K562 (cell line): ENCODE measurements around the gene NIN. TPM values are rescaled to one million over a fixed set of nuclear protein-coding genes. Genes with fewer than 3 reads are reported as not detected.

Experiments used
- ATAC-seq: fragments of 200-7000 bp; cut with Tn5 transposase; 3 replicates; pipeline ENCODE4 v1.9.1; 2020; ENCODE audit warnings: moderate library complexity
- BruUV-seq: library from RNA; stranded (reverse); fragments of 400-500 nt; replicated peaks from 2 replicates; lab custom pipeline; 2021; lab: Mats Ljungman, UMichigan
- CTCF ChIA-PET: fragments of 300-600 bp; formaldehyde crosslinking; extraction: SDS; loops from one replicate; lab custom pipeline; 2021; ENCODE audit warnings: low intra/inter-chr PET ratio; lab: Yijun Ruan, JAX
- POLR2A ChIA-PET: fragments of 300-600, 350-650 bp; sonication (Branson Sonifier 250); formaldehyde crosslinking; extraction: SDS; loops from one replicate; lab custom pipeline; 2021; ENCODE audit warnings: antibody characterized with exemption, inconsistent platforms; lab: Yijun Ruan, JAX
- DNase-seq, 4 experiments: peaks; one replicate each; pipeline versions ENCODE4 v3.0.0 to v3.0.0-alpha.2; 2011 to 2018; ENCODE audit warnings: low spot score in 3 of 4, mixed read lengths in 3 of 4; ENCODE audit errors: extremely low read depth in 1 of 4
- FAIRE-seq: peaks from 2 replicates; lab custom pipeline; 2011; peaks lifted over from hg19 to GRCh38; lab: Jason Lieb, UNC
- H2AFZ ChIP-seq: 2 replicates; pipeline ENCODE4 v1.6.0; 2011; ENCODE audit warnings: low read depth, low read length, control low read depth, inconsistent platforms
- H3K27ac ChIP-seq: fragments of 200-600 bp; 3 replicates; pipeline ENCODE4 v1.8.0; 2011; ENCODE audit warnings: low read depth, mild to moderate bottlenecking, control low read depth, inconsistent platforms, low read length, moderate library complexity, mixed read lengths; ENCODE audit errors: extremely low read depth
- H3K27me3 ChIP-seq, 2 experiments: fragments of 300-600 bp in 1 of 2; 2 replicates in 1 of 2; 3 replicates in 1 of 2; pipeline versions ENCODE4 v1.6.0 to v1.8.0; 2011; ENCODE audit warnings: inconsistent platforms in 2 of 2, low read length in 2 of 2, mild to moderate bottlenecking in 1 of 2, mixed read lengths in 1 of 2, moderate library complexity in 1 of 2; ENCODE audit not compliant: control insufficient read depth in 2 of 2, insufficient read depth in 2 of 2
- H3K36me3 ChIP-seq: fragments of 300-600 bp; 3 replicates; pipeline ENCODE4 v1.8.0; 2011; ENCODE audit warnings: mild to moderate bottlenecking, low read length, inconsistent platforms; ENCODE audit not compliant: control insufficient read depth, insufficient read depth
- H3K4me1 ChIP-seq, 2 experiments: fragments of 200-600 bp in 1 of 2; replicated peaks in 1 of 2; 2 replicates in 1 of 2; 3 replicates in 1 of 2; pipeline versions ENCODE4 v1.5.1 to v1.8.0; 2011; ENCODE audit warnings: inconsistent platforms in 2 of 2, low read length in 2 of 2, mild to moderate bottlenecking in 1 of 2, mixed read lengths in 1 of 2, moderate library complexity in 1 of 2; ENCODE audit not compliant: control insufficient read depth in 2 of 2, insufficient read depth in 2 of 2
- H3K4me2 ChIP-seq: 2 replicates; pipeline ENCODE4 v1.6.1; 2011; ENCODE audit warnings: low read length, control low read depth, inconsistent platforms, mixed read lengths; ENCODE audit not compliant: insufficient read depth
- H3K4me3 ChIP-seq: fragments of 200-600 bp; sonication (generic), shearing (Covaris generic); 2 replicates; pipeline ENCODE4 v1.5.1; 2016; ENCODE audit warnings: control low read depth, inconsistent platforms
- H3K79me2 ChIP-seq: fragments of 200-600 bp; 3 replicates; pipeline ENCODE4 v1.8.0; 2011; ENCODE audit warnings: low read length, inconsistent platforms; ENCODE audit not compliant: control insufficient read depth, insufficient read depth
- H3K9ac ChIP-seq, 2 experiments: 2 replicates each; pipeline versions ENCODE4 v1.6.0 to v1.6.1; 2011; ENCODE audit warnings: low read depth in 2 of 2, low read length in 2 of 2, control low read depth in 1 of 2, inconsistent platforms in 1 of 2, mild to moderate bottlenecking in 1 of 2, mixed read lengths in 1 of 2; ENCODE audit not compliant: insufficient read depth in 1 of 2
- H3K9me1 ChIP-seq: one replicate; pipeline ENCODE4 v1.6.0; 2011; ENCODE audit warnings: inconsistent platforms, mild to moderate bottlenecking, low read length, moderate library complexity; ENCODE audit not compliant: control insufficient read depth, insufficient read depth
- H3K9me3 ChIP-seq: replicated peaks from 2 replicates; pipeline ENCODE4 v1.5.1; 2011; ENCODE audit warnings: low read depth, low read length, inconsistent platforms; ENCODE audit not compliant: control insufficient read depth, insufficient read depth
- H4K20me1 ChIP-seq: replicated peaks from 2 replicates; pipeline ENCODE4 v1.6.1; 2011; ENCODE audit warnings: low read length, inconsistent platforms, mixed read lengths; ENCODE audit not compliant: control insufficient read depth, insufficient read depth
- CXXC5 ChIP-seq: fragments of 250-450 bp; sonication (Bioruptor Pico); IDR thresholded peaks from 2 replicates; pipeline ENCODE4 v1.8.0; 2022; ENCODE audit warnings: inconsistent platforms, mild to moderate bottlenecking, moderate library complexity
- EZH2 ChIP-seq: IDR thresholded peaks from 2 replicates; pipeline ENCODE4 v1.6.1; 2012; ENCODE audit warnings: low read depth, mild to moderate bottlenecking, inconsistent platforms, low read length, borderline replicate concordance
- FOS ChIP-seq: IDR thresholded peaks from 3 replicates; pipeline ENCODE4 v1.6.1; 2011; ENCODE audit not compliant: insufficient read length; ENCODE audit errors: extremely low read depth
- KDM1A ChIP-seq, 2 experiments: fragments of 450-650 bp; IDR thresholded peaks; 2 replicates each; pipeline ENCODE4 v1.6.1; 2016; ENCODE audit warnings: mild to moderate bottlenecking in 2 of 2
- NCOA2 ChIP-seq, 2 experiments: fragments of 450-650 bp; IDR thresholded peaks; 2 replicates each; pipeline ENCODE4 v1.6.1; 2018; ENCODE audit warnings: mild to moderate bottlenecking in 2 of 2, moderate library complexity in 1 of 2; ENCODE audit not compliant: partially characterized antibody in 2 of 2
- RB1 ChIP-seq: fragments of 450-650 bp; IDR thresholded peaks from 2 replicates; pipeline ENCODE4 v1.6.1; 2017; ENCODE audit warnings: low read depth, mild to moderate bottlenecking
- RHOXF2B ChIP-seq: fragments of 250-450 bp; sonication (Bioruptor Pico); conservative IDR thresholded peaks from 2 replicates; pipeline ENCODE4 v1.5.1; 2021
- SRSF9 ChIP-seq: fragments of 200-400 bp; formaldehyde crosslinking; IDR thresholded peaks from 2 replicates; pipeline ENCODE4 v1.6.1; 2017; ENCODE audit warnings: low read depth, low read length, borderline replicate concordance
- XRCC4 ChIP-seq: IDR thresholded peaks from one replicate; pipeline ENCODE4 v1.6.1; 2011; ENCODE audit not compliant: insufficient read depth, insufficient read length; ENCODE audit errors: extremely low read depth
- ZKSCAN3 ChIP-seq: fragments of 250-450 bp; sonication (Bioruptor Pico); IDR thresholded peaks from 2 replicates; pipeline ENCODE4 v1.4.0; 2020
- WGBS: fragments of 100-300 bp; shearing (Covaris generic); methylation state at CpG from one replicate; pipeline ENCODE4 v1.1.6; 2016; ENCODE audit warnings: low coverage, mixed read lengths; ENCODE audit not compliant: insufficient coverage; ENCODE audit errors: missing lambda C conversion rate; 5-methylcytosine and 5-hydroxymethylcytosine counted together
- in situ Hi-C: fragments of 300-500 bp; cut with MboI; formaldehyde crosslinking; loops from 4 replicates; pipeline ENCODE4 v1.15.0; 2018; ENCODE audit warnings: inconsistent platforms, mixed read lengths
- intact Hi-C: fragments of 100-400 bp; cut with micrococcal nuclease; formaldehyde crosslinking; loops from 2 replicates; pipeline ENCODE4 v1.14.2; 2022
- polyA plus RNA-seq, 8 experiments: library from polyadenylated mRNA; depleted of rRNA in 4 of 8; stranded (reverse) in 5 of 8; unstranded in 3 of 8; fragments of >200 nt; fragmentation: Nextera tagmentation in 2 of 8; fragmentation: Illumina TruSeq in 1 of 8; extraction: Ambion mirVana in 2 of 8; extraction: Trizol in 1 of 8; gene quantifications; 2 replicates each; pipeline versions ENCODE4 v1.2.1 to v1.2.3, GENCODE V29; 2011 to 2014; ENCODE audit warnings: inconsistent platforms in 1 of 8, missing spikeins in 1 of 8
- total RNA-seq, 7 experiments: library from RNA; depleted of rRNA in 6 of 7; stranded (reverse); fragments of >200 nt in 6 of 7; fragmentation: Illumina TruSeq in 2 of 7; extraction: Trizol in 2 of 7; gene quantifications; 2 replicates each; pipeline versions ENCODE4 v1.2.1 to v1.2.3, GENCODE V29; 2011 to 2021; ENCODE audit warnings: low replicate concordance in 1 of 7
- TF ChIP-seq, protein P1 (sequence below): sonication (generic); formaldehyde crosslinking; IDR thresholded peaks from 2 replicates; pipeline ENCODE4 v1.8.1; 2023; ENCODE audit warnings: mild to moderate bottlenecking, missing genetic modification reagents
- TF ChIP-seq, protein P2 (sequence below): fragments of 450-650 bp; conservative IDR thresholded peaks from 2 replicates; pipeline ENCODE4 v1.6.1; 2016; ENCODE audit warnings: missing genetic modification characterization, low read depth, mild to moderate bottlenecking, control low read depth, missing compliant biosample characterization

NIN gene
- total and polyA plus RNA-seq, 9 of the 15 experiments (the other 6 are each of a cell fraction or from before 2014, with no cell fraction given), result 0.84 to 8.4 (median 5.0) TPM

GRCh38 chr14:50675597-50675996 is 155.4 kb downstream of the NIN start:
- H3K9me1 ChIP-seq, result no peaks in the 10 kb centered on the region
- H3K4me2 ChIP-seq, result no peak overlapping the region
- H3K4me3 ChIP-seq, result no peak overlapping the region
- no peak for FAIRE-seq
- TF ChIP-seq SRSF9 (no peak), XRCC4 (no peak), ZKSCAN3 (CRISPR knock-in tag) (no peak), CXXC5 (CRISPR knock-in tag) (no peak), FOS (no peak), RHOXF2B (CRISPR knock-in tag) (no peak), KDM1A (IDR thresholded peaks at IDR 0.05) (no peak), EZH2 (no peak), NCOA2 (IDR thresholded peaks at IDR 0.05; ENCODE audit: partially characterized antibody in 2 of 2) (no peak), RB1 (no peak)
- TF ChIP-seq, protein P1, sequence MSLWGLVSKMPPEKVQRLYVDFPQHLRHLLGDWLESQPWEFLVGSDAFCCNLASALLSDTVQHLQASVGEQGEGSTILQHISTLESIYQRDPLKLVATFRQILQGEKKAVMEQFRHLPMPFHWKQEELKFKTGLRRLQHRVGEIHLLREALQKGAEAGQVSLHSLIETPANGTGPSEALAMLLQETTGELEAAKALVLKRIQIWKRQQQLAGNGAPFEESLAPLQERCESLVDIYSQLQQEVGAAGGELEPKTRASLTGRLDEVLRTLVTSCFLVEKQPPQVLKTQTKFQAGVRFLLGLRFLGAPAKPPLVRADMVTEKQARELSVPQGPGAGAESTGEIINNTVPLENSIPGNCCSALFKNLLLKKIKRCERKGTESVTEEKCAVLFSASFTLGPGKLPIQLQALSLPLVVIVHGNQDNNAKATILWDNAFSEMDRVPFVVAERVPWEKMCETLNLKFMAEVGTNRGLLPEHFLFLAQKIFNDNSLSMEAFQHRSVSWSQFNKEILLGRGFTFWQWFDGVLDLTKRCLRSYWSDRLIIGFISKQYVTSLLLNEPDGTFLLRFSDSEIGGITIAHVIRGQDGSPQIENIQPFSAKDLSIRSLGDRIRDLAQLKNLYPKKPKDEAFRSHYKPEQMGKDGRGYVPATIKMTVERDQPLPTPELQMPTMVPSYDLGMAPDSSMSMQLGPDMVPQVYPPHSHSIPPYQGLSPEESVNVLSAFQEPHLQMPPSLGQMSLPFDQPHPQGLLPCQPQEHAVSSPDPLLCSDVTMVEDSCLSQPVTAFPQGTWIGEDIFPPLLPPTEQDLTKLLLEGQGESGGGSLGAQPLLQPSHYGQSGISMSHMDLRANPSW (CRISPR knock-in tag), result no peak
- TF ChIP-seq, protein P2, sequence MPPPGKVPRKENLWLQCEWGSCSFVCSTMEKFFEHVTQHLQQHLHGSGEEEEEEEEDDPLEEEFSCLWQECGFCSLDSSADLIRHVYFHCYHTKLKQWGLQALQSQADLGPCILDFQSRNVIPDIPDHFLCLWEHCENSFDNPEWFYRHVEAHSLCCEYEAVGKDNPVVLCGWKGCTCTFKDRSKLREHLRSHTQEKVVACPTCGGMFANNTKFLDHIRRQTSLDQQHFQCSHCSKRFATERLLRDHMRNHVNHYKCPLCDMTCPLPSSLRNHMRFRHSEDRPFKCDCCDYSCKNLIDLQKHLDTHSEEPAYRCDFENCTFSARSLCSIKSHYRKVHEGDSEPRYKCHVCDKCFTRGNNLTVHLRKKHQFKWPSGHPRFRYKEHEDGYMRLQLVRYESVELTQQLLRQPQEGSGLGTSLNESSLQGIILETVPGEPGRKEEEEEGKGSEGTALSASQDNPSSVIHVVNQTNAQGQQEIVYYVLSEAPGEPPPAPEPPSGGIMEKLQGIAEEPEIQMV (tag), result no peak
- ATAC-seq, result no peak
- no peak overlapping the region for H3K9ac ChIP-seq
- no peak overlapping the region for H2AFZ ChIP-seq
- CTCF ChIA-PET, result no interaction called here
- H3K27me3 ChIP-seq, result no peaks in the 10 kb centered on the region
- H4K20me1 ChIP-seq, result no peaks in the 10 kb centered on the region
- no peaks in the 10 kb centered on the region for H3K36me3 ChIP-seq
- POLR2A ChIA-PET, result no interaction called here
- H3K9me3 ChIP-seq, result no peaks in the 10 kb centered on the region
- no peaks in the 10 kb centered on the region; a peak in 1 of 5 replicates for H3K4me1 ChIP-seq
- intact Hi-C loops (no loop called here), in situ Hi-C loops (no loop called here)
- 38% methylated on average over 2 of the region's 2 CpGs for WGBS
- no TSS peak for BruUV-seq
- no peak overlapping the region for H3K27ac ChIP-seq
- no peaks in the 10 kb centered on the region for H3K79me2 ChIP-seq
- DNase-seq, result no peak
